ENCODE data around the gene HHATL.

The HHATL gene

DNA sequence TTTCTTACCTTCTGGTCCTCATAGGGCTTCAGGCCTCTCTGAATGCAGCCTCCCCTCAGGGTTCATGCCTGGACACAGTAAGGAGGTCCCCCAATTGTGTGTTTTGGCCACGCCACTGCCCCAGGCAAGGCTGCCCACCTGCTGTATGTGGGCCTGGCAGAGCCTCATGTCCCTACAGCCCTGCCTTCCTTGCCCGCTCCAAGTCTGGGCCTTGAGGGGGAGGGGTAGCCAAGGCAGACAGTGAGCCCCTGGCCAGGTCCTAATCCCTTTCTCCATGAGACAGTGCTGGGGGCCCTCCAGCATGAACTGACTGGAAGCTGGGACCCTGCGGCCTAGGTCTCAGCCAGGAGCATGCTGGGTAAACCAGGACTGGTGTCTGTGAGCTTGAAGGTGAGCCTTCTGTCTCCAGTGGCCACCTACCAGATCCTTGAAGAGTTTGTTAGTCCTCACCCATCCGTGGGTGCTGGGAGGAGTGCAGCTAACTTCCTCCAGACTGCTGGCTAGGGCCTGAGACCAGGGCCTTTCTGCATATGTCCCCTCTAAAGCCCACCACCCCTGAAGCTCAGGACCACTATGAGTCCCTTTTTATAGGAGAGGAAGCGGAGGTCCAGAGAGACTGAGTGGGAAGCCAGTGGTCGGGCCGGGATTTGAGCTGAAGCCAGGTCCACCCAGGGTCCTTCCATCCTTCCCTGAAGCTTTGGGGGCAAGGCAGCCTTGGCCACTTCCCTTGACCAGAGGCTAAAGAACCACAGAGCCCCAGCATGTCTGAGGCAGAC, 40.4 kb downstream of the HHATL start:
- no peak for DNase-seq

DNA sequence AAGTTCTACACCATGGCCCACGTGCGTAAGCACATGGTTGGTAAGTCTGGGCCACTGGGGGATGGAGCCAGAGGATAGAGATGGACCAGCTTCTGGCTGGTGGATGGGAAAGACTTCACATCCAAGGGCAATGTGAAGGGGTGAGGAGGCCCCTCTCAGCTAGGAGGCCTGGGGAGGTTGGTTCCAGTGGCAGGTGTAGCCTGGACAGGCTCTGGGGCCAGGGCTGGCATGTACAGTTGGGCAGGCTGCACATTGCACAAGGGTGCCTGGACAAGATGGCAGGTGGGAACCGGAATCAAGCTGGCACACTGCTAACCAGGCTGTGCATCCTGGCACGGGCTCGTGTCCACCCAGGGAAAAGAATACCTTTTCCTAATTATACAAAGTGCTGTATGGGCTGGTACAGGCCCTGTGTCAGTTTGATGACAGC, 41.0 kb downstream of the HHATL start:
- no peak for DNase-seq

DNA sequence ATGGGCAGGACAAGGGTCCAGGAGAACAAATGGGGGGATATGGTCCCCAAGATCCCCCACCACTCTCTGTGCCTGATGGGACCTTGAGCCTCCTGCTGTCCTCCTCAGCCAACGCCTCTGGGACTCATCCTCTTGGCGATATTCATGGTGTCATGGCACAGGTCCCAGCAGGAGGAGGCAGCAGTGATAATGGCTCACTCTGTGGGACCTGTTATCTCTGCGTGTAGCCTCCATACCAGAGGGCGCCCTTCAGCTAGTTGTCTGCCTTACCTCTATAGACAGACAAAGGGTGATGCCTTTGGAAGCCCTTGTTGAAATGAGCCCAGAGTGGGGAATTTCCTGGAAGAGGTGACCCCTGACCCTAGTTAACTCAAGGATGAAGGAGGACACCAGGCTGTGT, 41.7 kb downstream of the HHATL start:
- DNase-seq: peak; percentile 25

DNA sequence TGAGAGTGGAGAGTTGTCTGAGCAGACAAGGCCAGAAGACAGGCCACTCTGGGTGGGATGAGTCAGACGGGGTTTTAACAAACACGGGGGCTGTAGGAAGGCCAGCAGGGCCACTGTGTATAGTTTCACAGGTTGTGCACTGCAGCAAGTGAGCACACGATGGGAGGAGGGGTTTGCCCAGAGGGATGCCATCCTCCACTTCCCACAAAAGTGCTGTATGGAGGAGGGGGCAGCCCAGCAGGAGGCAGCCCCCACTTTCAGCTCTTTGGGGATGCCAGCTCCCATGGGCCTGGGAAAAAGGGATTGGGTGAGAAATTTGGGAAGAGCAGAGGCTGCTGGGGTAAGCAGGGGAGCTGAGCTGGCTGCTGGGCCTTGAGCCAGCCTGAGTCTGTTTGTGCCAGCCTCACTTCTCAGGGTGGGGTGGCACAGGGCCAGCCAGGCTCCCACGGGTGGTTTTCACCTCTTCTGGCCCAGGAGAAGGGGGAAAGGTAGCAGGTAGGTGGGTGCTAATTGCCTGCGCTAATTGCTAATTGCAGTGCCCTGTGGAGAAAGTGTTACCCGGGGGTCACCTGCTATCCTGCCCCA, 42.4 kb downstream of the HHATL start:
- no peak for DNase-seq

DNA sequence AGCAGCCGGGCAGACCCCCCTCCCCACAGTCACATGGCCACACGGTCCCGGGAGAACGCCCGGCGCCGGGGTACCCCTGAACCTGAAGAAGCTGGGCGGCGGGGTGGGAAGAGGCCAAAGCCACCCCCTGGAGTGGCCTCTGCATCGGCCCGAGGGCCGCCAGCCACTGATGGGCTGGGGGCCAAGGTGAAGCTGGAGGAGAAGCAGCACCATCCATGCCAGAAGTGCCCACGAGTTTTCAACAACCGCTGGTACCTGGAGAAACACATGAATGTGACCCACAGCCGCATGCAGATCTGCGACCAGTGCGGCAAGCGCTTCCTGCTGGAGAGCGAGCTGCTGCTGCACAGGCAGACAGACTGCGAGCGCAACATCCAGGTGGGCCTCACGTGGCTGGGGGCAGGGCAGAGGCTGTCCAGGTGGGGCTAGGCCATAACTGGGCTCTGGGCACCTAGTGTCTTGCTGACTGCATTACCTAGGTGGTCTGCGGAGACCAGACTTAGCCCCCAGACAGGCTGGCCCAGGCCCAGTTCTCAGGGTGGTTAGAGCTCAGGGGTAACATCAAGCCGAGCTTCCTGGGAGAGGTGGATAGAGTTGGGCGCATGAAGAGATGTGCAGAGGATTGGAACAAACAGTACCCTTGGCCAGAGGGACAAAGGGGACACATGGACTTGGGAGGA, 43.0 kb downstream of the HHATL start:
- DNase-seq: no peak

DNA sequence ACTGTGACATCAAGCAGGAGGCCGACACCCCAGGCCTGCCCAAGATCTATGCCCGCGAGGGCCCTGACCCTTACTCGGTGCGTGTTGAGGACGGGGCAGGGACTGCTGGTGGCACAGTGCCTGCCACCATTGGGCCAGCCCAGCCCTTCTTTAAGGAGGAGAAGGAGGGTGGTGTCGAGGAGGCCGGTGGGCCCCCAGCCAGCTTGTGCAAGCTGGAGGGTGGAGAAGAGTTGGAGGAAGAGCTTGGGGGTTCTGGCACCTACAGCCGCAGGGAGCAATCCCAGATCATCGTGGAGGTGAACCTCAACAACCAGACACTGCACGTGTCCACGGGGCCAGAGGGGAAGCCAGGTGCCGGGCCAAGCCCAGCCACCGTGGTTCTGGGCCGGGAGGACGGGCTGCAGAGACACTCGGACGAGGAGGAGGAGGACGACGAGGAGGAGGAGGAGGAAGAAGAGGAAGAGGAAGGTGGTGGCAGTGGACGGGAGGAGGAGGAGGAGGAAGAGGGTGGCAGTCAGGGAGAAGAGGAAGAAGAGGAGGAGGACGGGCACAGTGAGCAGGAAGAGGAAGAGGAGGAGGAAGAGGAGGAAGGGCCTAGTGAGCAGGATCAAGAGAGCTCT, 43.7 kb downstream of the HHATL start:
- DNase-seq: no peak

DNA sequence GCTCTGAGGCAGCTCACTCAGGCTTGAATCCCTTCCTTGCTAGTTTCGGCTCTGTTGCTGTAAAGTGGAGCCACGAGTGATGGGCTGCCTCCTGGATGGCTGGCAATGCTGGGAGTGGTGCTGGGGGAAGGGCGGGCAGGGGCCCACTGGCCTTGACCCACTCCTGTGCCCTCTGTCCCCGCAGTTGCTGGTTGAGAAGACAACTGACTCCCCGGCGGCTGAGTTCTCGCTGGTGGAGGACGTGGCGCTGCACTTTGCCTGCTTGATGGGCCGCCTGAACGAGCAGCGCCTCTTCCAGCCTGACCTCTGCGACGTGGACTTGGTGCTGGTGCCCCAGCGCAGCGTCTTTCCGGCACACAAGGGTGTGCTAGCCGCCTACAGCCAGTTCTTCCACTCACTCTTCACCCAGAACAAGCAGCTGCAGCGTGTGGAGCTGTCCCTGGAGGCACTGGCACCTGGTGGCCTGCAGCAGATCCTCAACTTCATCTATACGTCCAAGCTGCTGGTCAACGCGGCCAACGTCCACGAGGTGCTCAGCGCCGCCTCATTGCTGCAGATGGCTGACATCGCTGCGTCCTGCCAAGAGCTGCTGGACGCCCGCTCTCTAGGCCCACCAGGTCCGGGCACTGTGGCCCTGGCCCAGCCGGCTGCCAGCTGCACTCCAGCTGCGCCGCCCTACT, 44.4 kb downstream of the HHATL start:
- DNase-seq: no peak

DNA sequence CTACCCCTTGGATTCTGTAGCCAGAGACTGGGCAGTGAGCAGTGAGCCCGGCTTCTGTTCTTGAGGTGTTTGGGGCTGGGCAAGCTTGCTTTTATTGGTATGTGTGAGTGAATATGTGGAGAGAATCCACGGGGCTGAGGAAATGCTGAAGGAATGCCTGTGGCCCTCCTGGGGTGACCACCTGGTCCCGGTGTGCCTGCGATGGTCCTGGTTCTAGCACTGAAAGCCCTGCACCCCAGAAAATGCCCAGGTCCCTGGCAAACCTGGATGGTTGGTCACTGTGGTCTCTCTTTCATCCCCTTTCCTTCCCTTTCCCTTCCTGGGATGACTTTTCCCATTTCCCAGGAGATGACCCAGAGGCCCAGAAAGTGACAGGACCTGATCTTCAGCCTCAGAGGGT, 44.9 kb downstream of the HHATL start:
- no peak for DNase-seq

DNA sequence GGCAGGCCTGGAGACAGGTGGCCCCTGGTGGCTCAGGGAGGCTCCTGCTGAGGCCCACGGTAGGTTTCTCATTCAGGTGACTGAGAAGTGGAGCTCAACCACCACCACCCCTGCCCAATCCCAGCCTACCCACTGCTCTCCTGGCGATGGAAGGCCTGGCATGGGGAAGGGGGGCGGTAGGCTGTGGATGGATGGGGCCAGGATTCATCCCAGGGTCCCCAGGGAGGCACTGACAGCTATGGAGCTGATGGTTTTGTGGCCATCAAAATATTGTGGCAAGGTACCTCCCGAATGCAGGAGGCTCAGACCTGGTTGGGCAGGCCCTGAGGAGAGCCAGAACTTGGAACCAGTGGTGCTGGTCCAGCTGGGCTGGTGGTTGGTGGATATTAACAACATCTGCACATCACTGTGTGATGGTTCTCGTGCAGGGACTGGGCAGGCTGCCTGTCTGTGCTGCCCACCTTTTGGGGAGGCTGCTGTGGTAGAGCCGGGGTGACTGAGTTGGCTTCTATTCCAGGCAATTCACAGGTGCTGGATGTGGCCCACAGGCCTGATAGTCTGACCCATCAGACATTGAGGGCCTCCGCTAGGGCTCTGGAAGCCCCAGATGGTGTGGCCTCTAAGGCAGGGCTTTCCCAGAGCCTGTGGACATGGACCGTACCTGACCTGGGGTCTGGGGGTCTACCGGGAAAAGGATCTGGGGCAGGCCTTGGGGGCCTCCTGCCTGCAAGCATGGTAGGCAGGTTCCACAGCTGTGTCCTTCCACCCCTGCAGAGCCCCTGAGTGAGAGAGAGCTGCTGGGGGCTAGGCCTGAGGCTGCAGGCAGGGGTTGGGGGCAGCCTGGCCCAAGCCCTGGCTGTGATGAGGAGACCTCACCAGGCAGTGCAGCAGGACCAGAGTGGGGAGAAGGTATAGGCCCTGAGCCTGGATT, 45.7 kb downstream of the HHATL start:
- no peak for DNase-seq

DNA sequence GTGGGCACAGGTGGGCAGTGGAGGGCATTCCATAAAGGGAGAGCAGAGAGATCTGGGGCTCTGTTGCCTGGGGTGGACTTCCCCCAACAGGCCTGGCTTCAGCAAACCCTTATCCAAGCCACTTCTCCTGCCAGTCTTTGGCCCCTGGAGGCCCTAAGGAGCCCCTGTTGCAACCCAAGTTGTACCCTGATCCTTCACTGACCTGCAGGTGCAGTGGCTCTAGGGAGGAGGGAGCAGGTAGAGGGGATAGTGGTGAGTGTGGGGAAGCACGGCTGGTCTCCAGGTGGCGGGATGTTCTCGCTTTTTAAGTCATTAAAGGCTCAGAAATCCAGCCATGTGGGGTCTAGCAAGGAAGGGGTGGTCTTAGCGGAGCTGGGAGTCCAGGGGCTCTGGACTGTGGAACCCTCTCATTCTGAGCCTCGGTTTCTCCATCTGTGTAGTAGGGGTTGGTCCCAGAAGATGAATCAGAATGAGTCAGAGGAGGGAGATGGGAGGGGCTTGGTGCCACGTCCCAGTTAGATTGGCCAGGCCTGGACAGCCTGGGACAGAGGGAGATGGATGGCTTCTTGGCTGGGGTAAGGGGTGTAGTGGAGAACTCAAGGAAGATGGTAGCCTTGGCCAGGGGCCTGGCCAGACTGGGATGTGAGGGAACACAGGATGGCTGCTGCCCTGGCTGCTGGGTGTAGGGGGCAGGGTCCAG, 46.5 kb downstream of the HHATL start:
- no peak for DNase-seq

DNA sequence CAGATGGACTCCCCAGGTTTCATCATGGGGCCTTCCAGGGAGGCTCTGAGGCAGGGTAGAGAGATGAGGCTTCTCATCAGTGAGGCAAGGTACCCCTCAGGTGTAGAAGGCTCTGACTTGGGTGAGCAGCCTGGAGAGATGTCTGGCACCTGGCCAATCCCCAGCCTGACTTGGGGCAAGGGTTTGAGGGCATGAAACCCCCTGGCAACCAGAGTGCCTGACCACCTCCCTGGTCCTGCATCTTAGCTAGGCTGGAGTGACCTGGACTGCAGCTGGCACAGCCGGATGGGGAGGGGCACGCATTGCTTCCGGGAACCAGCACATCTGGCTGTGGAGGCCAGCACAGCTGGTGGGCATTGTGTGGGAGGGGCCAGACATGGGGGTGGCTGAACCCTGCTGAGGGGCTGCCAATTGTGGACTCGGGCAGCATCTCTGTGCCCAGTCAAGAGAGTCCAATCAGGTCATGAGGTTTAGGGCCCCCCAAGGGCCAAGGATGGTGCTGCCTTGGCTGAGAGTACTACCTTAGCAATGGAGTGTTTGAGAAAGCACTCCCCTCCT, 47.2 kb downstream of the HHATL start:
- DNase-seq: no peak

DNA sequence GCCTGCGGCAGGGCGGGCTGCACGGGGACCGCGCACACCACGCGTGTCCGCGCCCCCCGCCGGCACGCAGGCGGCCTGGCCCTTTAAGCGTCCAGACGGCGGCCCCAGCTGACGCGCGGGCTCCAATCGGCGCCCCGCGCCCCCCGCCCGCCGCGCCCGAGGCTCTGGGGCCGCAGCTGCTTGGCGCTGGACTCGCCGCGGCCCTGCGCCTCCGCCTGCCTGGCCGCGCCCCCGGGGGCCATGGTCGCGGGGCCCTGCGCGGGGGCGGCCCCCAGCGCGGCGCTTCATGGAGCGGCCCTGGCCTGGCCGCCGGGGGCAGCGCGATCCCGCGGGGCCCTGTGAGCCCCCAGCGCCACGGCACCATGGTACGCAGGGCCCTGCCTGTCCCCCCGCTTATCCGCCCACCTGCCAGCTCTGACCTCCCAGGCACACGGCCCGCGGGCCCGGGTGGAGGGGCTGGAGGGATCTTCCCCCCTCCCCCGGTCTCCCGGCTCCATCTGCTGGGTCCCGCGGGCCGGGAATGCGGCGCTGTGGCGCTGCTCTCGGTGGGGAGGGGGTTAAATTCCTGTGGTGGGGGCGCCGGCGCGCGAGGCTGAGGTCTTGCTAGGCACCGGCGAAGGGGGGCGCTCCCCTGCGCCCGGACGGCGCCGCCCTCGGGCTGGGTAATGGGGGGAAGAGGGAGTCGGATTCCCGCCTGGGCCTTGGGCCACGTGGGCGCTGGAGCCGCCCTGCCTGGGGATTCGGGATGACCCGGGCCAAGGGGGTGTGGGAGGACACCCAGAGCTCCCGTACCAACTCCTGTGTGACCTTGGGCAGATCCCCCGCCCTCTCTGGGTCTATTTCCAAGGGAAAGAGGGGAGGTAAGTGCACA, 48.0 kb downstream of the HHATL start:
- DNase-seq: no peak

DNA sequence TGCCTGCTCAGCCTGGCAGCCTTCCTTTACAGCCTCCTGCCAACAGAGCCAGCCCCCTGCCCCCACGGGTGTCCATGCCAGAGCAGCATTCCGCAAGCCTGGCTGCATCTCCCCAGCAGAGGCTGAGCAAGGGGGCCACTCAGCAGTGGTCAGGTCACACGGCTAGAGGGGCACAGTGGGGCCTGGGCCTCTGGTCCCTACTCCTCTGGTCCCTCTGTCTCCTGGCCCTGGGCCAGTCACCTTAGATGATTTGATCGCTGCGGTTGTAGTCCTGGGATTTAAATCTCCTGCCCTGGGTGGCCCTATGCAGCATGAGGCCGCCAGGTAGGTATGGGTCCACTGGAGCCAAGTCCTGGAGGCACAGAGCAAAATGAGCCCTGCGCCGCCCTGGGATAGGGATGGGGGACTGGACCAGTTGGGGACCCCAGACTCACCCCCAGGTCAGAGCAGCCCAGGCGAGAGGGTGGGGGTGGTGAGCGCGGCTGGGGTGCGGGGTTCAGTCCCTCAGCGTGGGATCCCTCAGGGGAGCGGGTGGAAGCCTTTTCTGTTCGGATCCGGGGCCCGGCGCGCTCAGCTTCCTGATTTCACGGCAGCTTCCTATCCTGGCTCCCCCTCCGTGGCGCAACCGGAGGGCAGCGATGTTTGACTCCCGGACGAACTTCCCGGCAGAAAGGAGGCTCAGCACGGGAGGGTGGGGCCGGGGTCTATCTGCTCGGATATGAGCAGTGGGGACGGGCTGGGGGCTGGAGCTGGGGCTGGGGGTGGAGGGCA, 48.9 kb downstream of the HHATL start, which contains the start of gene ZBTB47:
TSS of gene ZBTB47 (plus strand) at position 138 of the 771 bp plus-strand sequence. CDS start 4,659 bp downstream, outside the sequence.
- no peak for DNase-seq

DNA sequence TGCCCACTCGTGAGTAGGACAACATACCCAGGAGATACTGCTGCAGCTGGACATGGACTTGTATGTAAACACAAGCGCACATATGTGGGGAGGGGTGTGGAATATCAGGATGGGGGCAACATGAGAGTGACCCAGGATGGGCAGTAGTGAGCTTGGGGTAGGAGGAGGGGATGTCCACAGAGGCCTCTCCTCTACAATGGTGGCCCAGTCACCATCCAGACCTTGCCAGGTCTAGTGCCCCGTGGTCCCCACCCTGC, 49.4 kb downstream of the HHATL start:
- no peak for DNase-seq

DNA sequence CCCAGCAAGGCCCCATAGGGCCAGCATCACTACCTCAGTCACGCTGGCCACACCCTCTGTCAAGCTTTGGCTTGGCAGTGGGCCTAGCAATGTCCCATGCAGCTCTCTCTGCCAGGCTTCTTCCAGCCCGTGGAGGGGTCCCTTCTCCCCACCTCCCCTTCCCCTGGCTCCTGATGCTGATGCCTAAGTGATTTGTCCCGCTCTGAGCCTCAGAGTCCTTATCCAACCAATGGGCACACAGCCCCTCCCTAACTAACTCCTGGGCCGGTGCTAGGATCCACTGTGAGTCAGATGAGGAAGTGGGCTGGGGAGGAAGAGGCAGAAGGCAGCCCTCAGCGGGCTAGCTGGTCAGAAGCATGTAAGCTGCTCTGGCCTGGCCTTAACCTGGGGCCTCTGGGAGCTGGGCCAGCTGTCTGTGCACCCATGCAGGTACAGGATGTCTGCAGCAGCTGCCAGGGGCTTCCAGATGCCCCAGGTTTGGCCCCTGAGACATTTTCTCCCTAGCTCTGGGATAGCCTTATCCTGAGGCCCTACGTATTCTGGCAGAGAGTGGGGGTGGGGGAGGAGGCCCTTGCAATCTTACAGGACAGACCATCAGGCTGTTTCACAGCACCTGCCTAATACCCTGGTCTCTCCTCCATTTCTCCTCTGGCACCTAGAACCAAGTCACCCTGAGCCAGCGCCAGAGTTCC, 49.8 kb downstream of the HHATL start:
- DNase-seq: peak; percentile 20

DNA sequence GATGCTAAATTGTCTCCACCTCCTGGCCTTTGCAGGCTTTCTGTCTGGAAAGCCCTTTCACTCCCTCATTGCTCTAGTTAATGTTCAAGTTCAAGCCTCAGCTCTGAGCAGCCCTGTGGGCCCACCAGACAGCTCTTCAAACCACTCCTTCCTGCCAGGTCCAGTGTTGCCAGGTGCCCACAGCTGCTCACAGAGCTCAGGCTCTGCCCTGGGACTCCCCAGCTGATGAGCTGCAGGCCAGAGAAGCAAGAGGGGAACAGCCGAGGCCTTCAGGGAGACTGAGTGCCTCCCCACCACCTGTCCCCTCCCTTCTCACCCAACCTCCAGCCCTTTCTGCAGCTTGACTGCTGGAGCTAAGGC, 50.4 kb downstream of the HHATL start:
- DNase-seq: no peak

DNA sequence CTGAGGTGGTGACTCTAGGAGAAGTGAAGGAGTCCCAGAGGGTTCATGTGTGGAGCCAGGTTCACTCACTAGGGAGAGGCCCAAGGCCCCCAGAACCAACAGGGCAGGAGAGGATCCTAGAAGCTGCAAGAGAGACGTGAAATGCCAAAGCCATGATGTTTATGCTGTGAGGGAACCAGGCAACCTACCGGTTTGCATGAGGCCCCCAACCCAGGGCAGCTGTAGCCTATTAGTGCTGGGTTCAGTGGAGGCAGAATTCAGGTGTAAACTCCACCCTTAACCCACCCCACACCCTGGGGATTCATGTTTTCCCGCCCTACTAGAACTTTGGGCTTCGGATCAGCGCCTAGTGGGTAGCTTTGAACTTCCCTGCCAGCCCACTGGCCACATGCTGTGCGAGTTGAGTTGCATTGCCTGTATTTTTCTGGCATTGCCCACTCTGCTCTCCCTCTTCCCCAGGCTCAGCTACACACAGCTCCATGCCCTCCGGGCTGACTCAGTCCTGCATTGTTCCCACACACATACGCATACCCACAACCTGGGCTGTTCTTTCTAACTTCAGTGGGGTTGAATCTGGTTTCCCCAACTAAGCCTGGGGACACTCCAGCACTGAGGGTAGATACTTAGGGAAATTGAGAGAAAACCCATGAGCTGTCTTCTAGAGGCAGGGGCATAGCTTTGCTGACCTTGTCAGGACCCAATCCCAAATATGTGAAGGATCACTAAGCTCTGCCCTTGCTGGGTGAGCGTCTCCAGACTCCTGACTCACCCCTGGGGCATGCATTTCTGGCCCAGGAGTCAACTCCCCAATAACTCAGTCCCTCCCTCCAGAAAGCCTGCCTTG, 51.1 kb downstream of the HHATL start:
- no peak for DNase-seq

DNA sequence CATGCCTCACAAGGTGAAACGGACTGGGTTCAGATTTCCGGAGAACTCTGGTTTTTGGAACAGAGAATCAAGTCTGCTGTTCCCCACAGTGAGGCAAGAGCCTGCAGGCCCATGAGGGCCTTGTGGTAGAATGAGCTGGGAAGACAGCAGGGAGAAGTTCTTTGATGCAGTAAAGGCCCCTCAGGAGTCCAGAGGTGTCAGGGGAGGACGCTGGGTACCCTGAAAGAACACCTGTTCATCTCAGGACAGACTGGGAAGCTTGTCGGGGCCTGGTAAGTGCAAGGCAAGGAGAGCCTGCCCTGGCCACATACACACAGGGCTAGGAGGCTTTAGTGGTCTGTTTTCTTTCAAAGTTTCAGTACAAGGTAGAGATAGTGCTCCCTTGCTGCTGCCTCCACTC, 52.8 kb downstream of the HHATL start:
- no peak for DNase-seq

All from activated CD4-positive, alpha-beta T cell treated with anti-CD3 and anti-CD28 coated beads, Interleukin-2, Interleukin-6, amounts not matched to agents 100 ng/mL and 50 ng/mL, durations not matched to agents 16 hours and 8 hours (primary cell).